GM12878 (cell line): ENCODE results near the gene NOL12. TPM values are rescaled to one million over a fixed set of nuclear protein-coding genes. Genes with fewer than 3 reads are reported as not detected.

ENCODE experiments used
- ATF2 ChIP-seq: IDR thresholded peaks from 2 replicates; pipeline ENCODE4 v1.6.1; 2012; ENCODE audit warnings: low read length, inconsistent platforms
- CEBPZ ChIP-seq: fragments of 150-350 bp; IDR thresholded peaks from 2 replicates; pipeline ENCODE4 v1.6.1; 2016; ENCODE audit warnings: low read depth, low read length
- HSF1 ChIP-seq: fragments of 150-350 bp; IDR thresholded peaks from 2 replicates; pipeline ENCODE4 v1.6.1; 2014; ENCODE audit warnings: mild to moderate bottlenecking, low read depth, low read length
- JUND ChIP-seq: IDR thresholded peaks from 2 replicates; pipeline ENCODE4 v1.6.1; 2012; ENCODE audit warnings: low read depth, mild to moderate bottlenecking, low read length, improper control_type of control experiment, moderate library complexity
- NFYA ChIP-seq: IDR thresholded peaks from 2 replicates; pipeline ENCODE4 v1.6.1; 2011; ENCODE audit warnings: low read depth, mild to moderate bottlenecking, low read length, improper control_type of control experiment, borderline replicate concordance
- NR2C2 ChIP-seq: IDR thresholded peaks from 2 replicates; pipeline ENCODE4 v1.6.1; 2011; ENCODE audit warnings: borderline replicate concordance, low read depth; ENCODE audit not compliant: control insufficient read depth, insufficient read length
- POLR2A ChIP-seq: IDR thresholded peaks from 2 replicates; pipeline ENCODE4 v1.6.1; 2011; ENCODE audit warnings: low read depth, mild to moderate bottlenecking, low read length
- RELA ChIP-seq: fragments of 450-650 bp; IDR thresholded peaks from 2 replicates; pipeline ENCODE4 v1.8.0; 2014; ENCODE audit warnings: borderline replicate concordance; ENCODE audit not compliant: partially characterized antibody
- RELB ChIP-seq: fragments of 450-650 bp; IDR thresholded peaks from 2 replicates; pipeline ENCODE4 v1.6.1; 2017; ENCODE audit warnings: low read depth, mild to moderate bottlenecking, moderate library complexity
- SKIL ChIP-seq: fragments of 450-650 bp; IDR thresholded peaks from 2 replicates; pipeline ENCODE4 v1.6.1; 2017; ENCODE audit warnings: mild to moderate bottlenecking, low read depth, inconsistent platforms; ENCODE audit not compliant: poor library complexity, severe bottlenecking
- SMARCA5 ChIP-seq: fragments of 450-650 bp; IDR thresholded peaks from 2 replicates; pipeline ENCODE4 v1.6.1; 2017; ENCODE audit warnings: mild to moderate bottlenecking
- SPI1 ChIP-seq: IDR thresholded peaks from 2 replicates; pipeline ENCODE4 v1.6.1; 2011; ENCODE audit warnings: low read depth, mild to moderate bottlenecking, low read length, moderate library complexity, borderline replicate concordance; ENCODE audit not compliant: insufficient read depth
- USF2 ChIP-seq: IDR thresholded peaks from 2 replicates; pipeline ENCODE4 v1.6.1; 2011; ENCODE audit warnings: low read depth, low read length, improper control_type of control experiment, borderline replicate concordance
- WRNIP1 ChIP-seq: IDR thresholded peaks from 2 replicates; pipeline ENCODE4 v1.6.1; 2011; ENCODE audit warnings: low read depth, low read length, improper control_type of control experiment, borderline replicate concordance
- ZNF217 ChIP-seq: fragments of 450-650 bp; IDR thresholded peaks from 2 replicates; pipeline ENCODE4 v1.6.1; 2017; ENCODE audit warnings: antibody characterized with exemption, mild to moderate bottlenecking
- ZNF274 ChIP-seq: IDR thresholded peaks from one replicate; pipeline ENCODE4 v1.8.0; 2011; ENCODE audit not compliant: insufficient read length, insufficient read depth
- ZSCAN29 ChIP-seq: fragments of 450-650 bp; IDR thresholded peaks from 2 replicates; pipeline ENCODE4 v1.6.1; 2017; ENCODE audit warnings: mild to moderate bottlenecking, moderate library complexity
- polyA plus RNA-seq, 11 experiments: library from polyadenylated mRNA; depleted of rRNA in 4 of 11; unstranded in 6 of 11; stranded (reverse) in 5 of 11; fragments of >200 nt; fragmentation: Nextera tagmentation in 4 of 11; fragmentation: Illumina TruSeq in 1 of 11; extraction: Ambion mirVana in 4 of 11; extraction: Trizol in 1 of 11; gene quantifications; 1 replicate in 1 of 11; 2 replicates in 10 of 11; pipeline versions ENCODE4 v1.2.1 to v1.2.3, GENCODE V29; 2011 to 2016; ENCODE audit warnings: inconsistent platforms in 2 of 11, missing spikeins in 2 of 11, low read depth in 1 of 11
- total RNA-seq, 4 experiments: library from RNA; depleted of rRNA in 3 of 4; stranded (reverse); fragments of >200 nt in 3 of 4; fragmentation: Illumina TruSeq in 1 of 4; extraction: Trizol in 1 of 4; gene quantifications; 2 replicates each; pipeline versions ENCODE4 v1.2.1 to v1.2.3, GENCODE V29; 2013 to 2021

Gene NOL12
- total and polyA plus RNA-seq, 10 of the 15 experiments (the other 5 are each of a cell fraction or from before 2014, with no cell fraction given): 3.3 to 69.4 (median 41.1) TPM

GRCh38 chr22:37686002-37686982, at the start of gene NOL12 (continued):
- no peak for TF ChIP-seq ATF2
- peak; percentile 29; the same call in 1 of the 2 replicates for TF ChIP-seq SMARCA5
- peak; percentile 99 for TF ChIP-seq RELB
- no peak for TF ChIP-seq HSF1
- TF ChIP-seq USF2: no peak
- peak; percentile 30 for TF ChIP-seq SPI1
- TF ChIP-seq ZNF274: no peak
- TF ChIP-seq ZSCAN29: no peak
- no peak for TF ChIP-seq SKIL
- 0 out of 2 replicates have a peak, but pooled peaks have one; percentile 3 for TF ChIP-seq JUND
- TF ChIP-seq WRNIP1: peak; percentile 95; the same call in 1 of the 2 replicates
- TF ChIP-seq NR2C2: no peak
- no peak for TF ChIP-seq CEBPZ
- TF ChIP-seq RELA: peak; percentile 74
- TF ChIP-seq POLR2A: peak; percentile 86
- TF ChIP-seq NFYA: no peak
- TF ChIP-seq ZNF217: no peak
